HepG2 (cell line): ENCODE results near the gene HS3ST3B1. TPM values are rescaled to one million over a fixed set of nuclear protein-coding genes. Genes with fewer than 3 reads are reported as not detected.

Experiments
- ARNT2 ChIP-seq: sonication (generic); formaldehyde crosslinking; IDR thresholded peaks from 2 replicates; pipeline ENCODE4 v1.8.0; 2022; ENCODE audit warnings: mild to moderate bottlenecking, low read depth, missing genetic modification reagents, moderate library complexity
- FOSL1 ChIP-seq: sonication (generic); formaldehyde crosslinking; IDR thresholded peaks from 2 replicates; pipeline ENCODE4 v1.9.0; 2021; ENCODE audit warnings: missing genetic modification reagents, borderline replicate concordance
- KAT8 ChIP-seq: IDR thresholded peaks from 2 replicates; pipeline ENCODE4 v1.6.1; 2016; ENCODE audit warnings: missing genetic modification reagents, missing compliant biosample characterization
- NAIF1 ChIP-seq: sonication (generic); formaldehyde crosslinking; IDR thresholded peaks from 2 replicates; pipeline ENCODE4 v1.5.0; 2020; ENCODE audit warnings: mild to moderate bottlenecking, missing genetic modification reagents, borderline replicate concordance
- ONECUT2 ChIP-seq: sonication (generic); formaldehyde crosslinking; IDR thresholded peaks from 2 replicates; pipeline ENCODE4 v1.4.0; 2020; ENCODE audit warnings: missing genetic modification reagents
- RBM22 ChIP-seq: fragments of 200-400 bp; formaldehyde crosslinking; optimal IDR thresholded peaks from 2 replicates; pipeline ENCODE3; 2017; ENCODE audit warnings: mild to moderate bottlenecking, low read length, moderate library complexity
- SMAD9 ChIP-seq: sonication (generic); formaldehyde crosslinking; IDR thresholded peaks from 2 replicates; pipeline ENCODE4 v1.5.1; 2020; ENCODE audit warnings: mild to moderate bottlenecking, missing genetic modification reagents
- ZFP36L2 ChIP-seq: sonication (generic); formaldehyde crosslinking; IDR thresholded peaks from 2 replicates; pipeline ENCODE4 v1.4.0; 2020; ENCODE audit warnings: missing genetic modification reagents
- ZSCAN20 ChIP-seq: sonication (generic); formaldehyde crosslinking; IDR thresholded peaks from 2 replicates; pipeline ENCODE4 v1.4.0; 2020; ENCODE audit warnings: missing genetic modification reagents, mild to moderate bottlenecking, borderline replicate concordance
- polyA plus RNA-seq, 8 experiments: library from polyadenylated mRNA; depleted of rRNA in 3 of 8; stranded (reverse) in 7 of 8; unstranded in 1 of 8; fragments of >200 nt; fragmentation: Illumina TruSeq in 4 of 8; extraction: Trizol in 4 of 8; gene quantifications; 2 replicates each; pipeline versions ENCODE4 v1.2.1 to v1.2.3, GENCODE V29; 2011 to 2016; ENCODE audit warnings: low read depth in 4 of 8, missing spikeins in 1 of 8, mixed read lengths in 1 of 8; ENCODE audit not compliant: insufficient read depth in 1 of 8
- total RNA-seq, 5 experiments: library from RNA; depleted of rRNA; stranded (reverse); fragments of >200 nt; fragmentation: Illumina TruSeq; extraction: Trizol; gene quantifications; 2 replicates each; pipeline ENCODE4 v1.2.3, GENCODE V29; 2016; ENCODE audit warnings: low read depth in 1 of 5
- TF ChIP-seq, protein P1 (sequence below): sonication (generic); formaldehyde crosslinking; IDR thresholded peaks from 2 replicates; pipeline ENCODE4 v1.9.0; 2021; ENCODE audit warnings: missing genetic modification reagents, mild to moderate bottlenecking, borderline replicate concordance
- TF ChIP-seq, protein P2 (sequence below): IDR thresholded peaks from 2 replicates; pipeline ENCODE4 v1.4.0; 2020; ENCODE audit warnings: mild to moderate bottlenecking, missing genetic modification reagents
- TF ChIP-seq, protein P3 (sequence below): sonication (generic); formaldehyde crosslinking; IDR thresholded peaks from 2 replicates; pipeline ENCODE4 v1.4.0; 2020; ENCODE audit warnings: missing genetic modification reagents, borderline replicate concordance
- TF ChIP-seq, protein P4 (sequence below), 2 experiments: sonication (generic) in 1 of 2; formaldehyde crosslinking in 1 of 2; IDR thresholded peaks; 2 replicates each; pipeline versions ENCODE4 v1.5.1 to v1.6.1; 2011 to 2020; ENCODE audit warnings: borderline replicate concordance in 1 of 2, low read depth in 1 of 2, low read length in 1 of 2, mild to moderate bottlenecking in 1 of 2, missing genetic modification reagents in 1 of 2, moderate library complexity in 1 of 2
- TF ChIP-seq, protein P5 (sequence below), 2 experiments: fragments of 450-650 bp in 1 of 2; sonication (generic) in 1 of 2; formaldehyde crosslinking; IDR thresholded peaks; 2 replicates each; pipeline versions ENCODE4 v1.5.0 to v1.8.0; 2020 to 2022; ENCODE audit warnings: mild to moderate bottlenecking in 1 of 2, missing genetic modification reagents in 1 of 2

HS3ST3B1 gene
- total and polyA plus RNA-seq, 2 of the 13 experiments (the other 11 are each of a cell fraction or from before 2014, with no cell fraction given): 15.7 to 39.5 TPM

DNA sequence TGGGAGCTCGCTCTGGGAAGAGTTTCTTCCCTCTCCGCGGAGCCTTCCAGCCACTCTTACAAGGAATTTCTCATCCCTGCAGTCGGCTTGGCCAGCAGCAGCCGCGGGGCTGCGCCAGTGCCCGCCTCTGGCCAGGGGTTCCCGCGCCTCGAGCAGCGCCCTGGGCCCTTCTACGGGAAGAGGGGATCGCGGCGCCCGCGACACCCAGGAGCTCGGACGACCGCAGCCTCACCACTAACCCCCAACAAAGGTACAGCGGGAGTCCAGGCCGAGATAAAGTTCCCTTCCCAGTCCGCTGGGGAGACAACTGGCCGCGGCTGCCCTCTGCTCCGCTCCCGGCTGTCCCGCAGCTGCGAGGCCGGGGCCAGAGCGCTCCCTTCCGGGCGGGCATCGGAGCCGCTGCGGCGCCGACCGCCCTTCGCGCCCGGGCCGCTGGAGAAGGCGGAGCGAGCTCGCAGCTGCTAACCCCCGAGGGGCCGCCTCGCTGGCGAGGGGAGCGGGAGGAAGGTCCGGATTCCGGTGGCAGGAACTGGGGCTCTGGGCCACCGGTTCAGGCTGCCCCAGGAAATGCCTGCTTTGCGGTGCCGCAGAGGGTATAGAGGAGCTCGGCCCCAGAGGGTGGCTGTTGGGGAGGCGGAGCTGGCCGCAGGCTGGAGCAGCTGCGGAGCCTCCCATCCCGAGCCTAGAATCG is 3.6 kb upstream of the HS3ST3B1 start (continued):
- TF ChIP-seq, protein P1, sequence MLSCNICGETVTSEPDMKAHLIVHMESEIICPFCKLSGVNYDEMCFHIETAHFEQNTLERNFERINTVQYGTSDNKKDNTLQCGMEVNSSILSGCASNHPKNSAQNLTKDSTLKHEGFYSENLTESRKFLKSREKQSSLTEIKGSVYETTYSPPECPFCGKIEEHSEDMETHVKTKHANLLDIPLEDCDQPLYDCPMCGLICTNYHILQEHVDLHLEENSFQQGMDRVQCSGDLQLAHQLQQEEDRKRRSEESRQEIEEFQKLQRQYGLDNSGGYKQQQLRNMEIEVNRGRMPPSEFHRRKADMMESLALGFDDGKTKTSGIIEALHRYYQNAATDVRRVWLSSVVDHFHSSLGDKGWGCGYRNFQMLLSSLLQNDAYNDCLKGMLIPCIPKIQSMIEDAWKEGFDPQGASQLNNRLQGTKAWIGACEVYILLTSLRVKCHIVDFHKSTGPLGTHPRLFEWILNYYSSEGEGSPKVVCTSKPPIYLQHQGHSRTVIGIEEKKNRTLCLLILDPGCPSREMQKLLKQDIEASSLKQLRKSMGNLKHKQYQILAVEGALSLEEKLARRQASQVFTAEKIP (CRISPR knock-in tag): no peak
- TF ChIP-seq FOSL1 (CRISPR knock-in tag) (no peak), ZSCAN20 (CRISPR knock-in tag) (no peak; the same call in 1 of the 2 replicates), ARNT2 (CRISPR knock-in tag) (peak; percentile 79), KAT8 (CRISPR knock-in tag) (peak; percentile 46; the same call in 1 of the 2 replicates), SMAD9 (CRISPR knock-in tag) (no peak), ZFP36L2 (CRISPR knock-in tag) (no peak), RBM22 (no peak), ONECUT2 (CRISPR knock-in tag) (no peak), NAIF1 (no peak)
- TF ChIP-seq, protein P2, sequence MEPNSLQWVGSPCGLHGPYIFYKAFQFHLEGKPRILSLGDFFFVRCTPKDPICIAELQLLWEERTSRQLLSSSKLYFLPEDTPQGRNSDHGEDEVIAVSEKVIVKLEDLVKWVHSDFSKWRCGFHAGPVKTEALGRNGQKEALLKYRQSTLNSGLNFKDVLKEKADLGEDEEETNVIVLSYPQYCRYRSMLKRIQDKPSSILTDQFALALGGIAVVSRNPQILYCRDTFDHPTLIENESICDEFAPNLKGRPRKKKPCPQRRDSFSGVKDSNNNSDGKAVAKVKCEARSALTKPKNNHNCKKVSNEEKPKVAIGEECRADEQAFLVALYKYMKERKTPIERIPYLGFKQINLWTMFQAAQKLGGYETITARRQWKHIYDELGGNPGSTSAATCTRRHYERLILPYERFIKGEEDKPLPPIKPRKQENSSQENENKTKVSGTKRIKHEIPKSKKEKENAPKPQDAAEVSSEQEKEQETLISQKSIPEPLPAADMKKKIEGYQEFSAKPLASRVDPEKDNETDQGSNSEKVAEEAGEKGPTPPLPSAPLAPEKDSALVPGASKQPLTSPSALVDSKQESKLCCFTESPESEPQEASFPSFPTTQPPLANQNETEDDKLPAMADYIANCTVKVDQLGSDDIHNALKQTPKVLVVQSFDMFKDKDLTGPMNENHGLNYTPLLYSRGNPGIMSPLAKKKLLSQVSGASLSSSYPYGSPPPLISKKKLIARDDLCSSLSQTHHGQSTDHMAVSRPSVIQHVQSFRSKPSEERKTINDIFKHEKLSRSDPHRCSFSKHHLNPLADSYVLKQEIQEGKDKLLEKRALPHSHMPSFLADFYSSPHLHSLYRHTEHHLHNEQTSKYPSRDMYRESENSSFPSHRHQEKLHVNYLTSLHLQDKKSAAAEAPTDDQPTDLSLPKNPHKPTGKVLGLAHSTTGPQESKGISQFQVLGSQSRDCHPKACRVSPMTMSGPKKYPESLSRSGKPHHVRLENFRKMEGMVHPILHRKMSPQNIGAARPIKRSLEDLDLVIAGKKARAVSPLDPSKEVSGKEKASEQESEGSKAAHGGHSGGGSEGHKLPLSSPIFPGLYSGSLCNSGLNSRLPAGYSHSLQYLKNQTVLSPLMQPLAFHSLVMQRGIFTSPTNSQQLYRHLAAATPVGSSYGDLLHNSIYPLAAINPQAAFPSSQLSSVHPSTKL (CRISPR knock-in tag): peak; percentile 60; the same call in 1 of the 2 replicates
- TF ChIP-seq, protein P3, sequence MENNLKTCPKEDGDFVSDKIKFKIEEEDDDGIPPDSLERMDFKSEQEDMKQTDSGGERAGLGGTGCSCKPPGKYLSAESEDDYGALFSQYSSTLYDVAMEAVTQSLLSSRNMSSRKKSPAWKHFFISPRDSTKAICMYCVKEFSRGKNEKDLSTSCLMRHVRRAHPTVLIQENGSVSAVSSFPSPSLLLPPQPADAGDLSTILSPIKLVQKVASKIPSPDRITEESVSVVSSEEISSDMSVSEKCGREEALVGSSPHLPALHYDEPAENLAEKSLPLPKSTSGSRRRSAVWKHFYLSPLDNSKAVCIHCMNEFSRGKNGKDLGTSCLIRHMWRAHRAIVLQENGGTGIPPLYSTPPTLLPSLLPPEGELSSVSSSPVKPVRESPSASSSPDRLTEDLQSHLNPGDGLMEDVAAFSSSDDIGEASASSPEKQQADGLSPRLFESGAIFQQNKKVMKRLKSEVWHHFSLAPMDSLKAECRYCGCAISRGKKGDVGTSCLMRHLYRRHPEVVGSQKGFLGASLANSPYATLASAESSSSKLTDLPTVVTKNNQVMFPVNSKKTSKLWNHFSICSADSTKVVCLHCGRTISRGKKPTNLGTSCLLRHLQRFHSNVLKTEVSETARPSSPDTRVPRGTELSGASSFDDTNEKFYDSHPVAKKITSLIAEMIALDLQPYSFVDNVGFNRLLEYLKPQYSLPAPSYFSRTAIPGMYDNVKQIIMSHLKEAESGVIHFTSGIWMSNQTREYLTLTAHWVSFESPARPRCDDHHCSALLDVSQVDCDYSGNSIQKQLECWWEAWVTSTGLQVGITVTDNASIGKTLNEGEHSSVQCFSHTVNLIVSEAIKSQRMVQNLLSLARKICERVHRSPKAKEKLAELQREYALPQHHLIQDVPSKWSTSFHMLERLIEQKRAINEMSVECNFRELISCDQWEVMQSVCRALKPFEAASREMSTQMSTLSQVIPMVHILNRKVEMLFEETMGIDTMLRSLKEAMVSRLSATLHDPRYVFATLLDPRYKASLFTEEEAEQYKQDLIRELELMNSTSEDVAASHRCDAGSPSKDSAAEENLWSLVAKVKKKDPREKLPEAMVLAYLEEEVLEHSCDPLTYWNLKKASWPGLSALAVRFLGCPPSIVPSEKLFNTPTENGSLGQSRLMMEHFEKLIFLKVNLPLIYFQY (CRISPR knock-in tag): no peak
- TF ChIP-seq, protein P4, sequence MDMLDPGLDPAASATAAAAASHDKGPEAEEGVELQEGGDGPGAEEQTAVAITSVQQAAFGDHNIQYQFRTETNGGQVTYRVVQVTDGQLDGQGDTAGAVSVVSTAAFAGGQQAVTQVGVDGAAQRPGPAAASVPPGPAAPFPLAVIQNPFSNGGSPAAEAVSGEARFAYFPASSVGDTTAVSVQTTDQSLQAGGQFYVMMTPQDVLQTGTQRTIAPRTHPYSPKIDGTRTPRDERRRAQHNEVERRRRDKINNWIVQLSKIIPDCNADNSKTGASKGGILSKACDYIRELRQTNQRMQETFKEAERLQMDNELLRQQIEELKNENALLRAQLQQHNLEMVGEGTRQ (IDR thresholded peaks at IDR 0.05; ENCODE audit: low read depth, low read length): no peak
- TF ChIP-seq, protein P4 (CRISPR knock-in tag; IDR thresholded peaks at IDR 0.05; ENCODE audit: borderline replicate concordance): no peak
- TF ChIP-seq, protein P5, sequence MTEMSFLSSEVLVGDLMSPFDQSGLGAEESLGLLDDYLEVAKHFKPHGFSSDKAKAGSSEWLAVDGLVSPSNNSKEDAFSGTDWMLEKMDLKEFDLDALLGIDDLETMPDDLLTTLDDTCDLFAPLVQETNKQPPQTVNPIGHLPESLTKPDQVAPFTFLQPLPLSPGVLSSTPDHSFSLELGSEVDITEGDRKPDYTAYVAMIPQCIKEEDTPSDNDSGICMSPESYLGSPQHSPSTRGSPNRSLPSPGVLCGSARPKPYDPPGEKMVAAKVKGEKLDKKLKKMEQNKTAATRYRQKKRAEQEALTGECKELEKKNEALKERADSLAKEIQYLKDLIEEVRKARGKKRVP (CRISPR knock-in tag; IDR thresholded peaks at IDR 0.05): 0 out of 4 replicates have a peak, but pooled peaks of 1 of the 2 experiments have one; percentile 40
